Ishikawa (cell line): ENCODE measurements around the gene AEBP1.
A peak's percentile ranks its signal among the peaks of the same experiment; 100 is the strongest.

Experiments
- CEBPB ChIP-seq: IDR thresholded peaks from 2 replicates; pipeline ENCODE4 v1.6.1; 2012
- CREB1 ChIP-seq: IDR thresholded peaks from 2 replicates; pipeline ENCODE4 v1.6.1; 2012; ENCODE audit warnings: low read depth
- NFIC ChIP-seq: IDR thresholded peaks from 2 replicates; pipeline ENCODE4 v1.6.1; 2012
- RAD21 ChIP-seq: IDR thresholded peaks from 2 replicates; pipeline ENCODE4 v1.6.1; 2012; ENCODE audit warnings: low read depth
- TAF1 ChIP-seq: IDR thresholded peaks from 2 replicates; pipeline ENCODE4 v1.6.1; 2012; ENCODE audit warnings: low read depth, mild to moderate bottlenecking
- TCF12 ChIP-seq: IDR thresholded peaks from 2 replicates; pipeline ENCODE4 v1.6.1; 2012; ENCODE audit warnings: low read depth
- ZBTB7A ChIP-seq: IDR thresholded peaks from 2 replicates; pipeline ENCODE4 v1.6.1; 2012; ENCODE audit warnings: low read depth
- TF ChIP-seq, protein P1 (sequence below): IDR thresholded peaks from 2 replicates; pipeline ENCODE4 v1.6.1; 2012

DNA sequence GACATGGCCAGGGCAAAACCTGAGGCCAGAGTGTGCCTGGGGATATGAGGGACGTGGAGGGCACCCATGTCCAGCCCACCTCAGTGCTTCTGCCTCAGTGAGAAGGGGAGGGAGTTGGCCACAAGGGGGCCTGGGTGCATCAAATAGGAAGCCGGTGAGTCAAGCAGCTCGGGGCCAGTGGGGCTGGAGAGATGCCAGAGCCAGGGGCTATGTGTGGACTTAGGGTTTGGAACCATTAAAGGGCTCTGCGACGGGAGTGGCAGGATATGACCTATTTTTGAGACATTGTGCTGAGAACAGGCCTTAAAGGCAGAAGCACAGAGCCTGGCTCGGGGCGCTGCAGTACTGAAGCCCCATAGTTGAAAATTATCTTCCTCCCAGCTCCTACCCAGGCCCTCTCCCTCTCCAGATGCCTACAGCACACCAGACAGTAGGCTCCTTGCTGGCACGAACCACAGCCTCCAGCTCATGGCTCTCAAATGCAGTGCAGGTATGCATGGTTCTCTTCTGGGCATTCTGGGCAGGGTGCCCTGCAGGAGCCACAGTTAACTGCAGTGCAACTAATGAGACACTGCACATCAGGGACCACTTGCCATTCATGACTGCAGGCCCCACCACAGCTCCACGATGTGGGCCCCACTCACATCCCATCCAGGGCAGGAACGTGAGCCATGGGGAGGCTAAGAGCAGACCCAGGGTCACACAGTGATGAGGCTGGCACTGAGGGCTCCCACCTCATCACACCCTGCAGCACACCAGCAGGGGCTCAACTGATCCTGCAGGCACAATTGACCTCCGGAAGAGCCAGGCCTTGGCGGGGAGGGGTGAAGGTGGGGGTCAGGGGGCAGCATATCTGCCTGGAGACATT is 31.5 kb upstream of the AEBP1 start:
- no peak for TF ChIP-seq CEBPB
- TF ChIP-seq CREB1: no peak
- TF ChIP-seq TAF1: no peak
- TF ChIP-seq NFIC: peak; percentile 35; the same call in 1 of the 2 replicates
- peak; percentile 69 for TF ChIP-seq RAD21
- TF ChIP-seq, protein P1, sequence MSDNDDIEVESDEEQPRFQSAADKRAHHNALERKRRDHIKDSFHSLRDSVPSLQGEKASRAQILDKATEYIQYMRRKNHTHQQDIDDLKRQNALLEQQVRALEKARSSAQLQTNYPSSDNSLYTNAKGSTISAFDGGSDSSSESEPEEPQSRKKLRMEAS: no peak
- no peak for TF ChIP-seq ZBTB7A
- TF ChIP-seq TCF12: no peak
